Left lung (tissue), 10 donors: Measurements from ENCODE around the gene PAM. TPM values are rescaled to one million over a fixed set of nuclear protein-coding genes. Genes with fewer than 3 reads are reported as not detected.
"Not testable (repeated sequence)": the region's sequence is repeated elsewhere in the genome, so short reads cannot be mapped to it uniquely, and the experiment has no call there.

ENCODE experiments used
- ATAC-seq: fragments of 200-7000 bp; cut with Tn5 transposase; one replicate; pipeline ENCODE4 v1.9.1; 2020; ENCODE audit warnings: moderate library complexity
- DNase-seq, 4 donors: peaks; one replicate each; pipeline ENCODE4 v3.0.0-alpha.2; 2013 to 2020
- H3K27ac ChIP-seq, 2 donors: fragments of 200-600 bp; sonication (generic) in 1 of 2; one replicate each; pipeline versions ENCODE4 v1.5.0 to v1.8.0; 2020 to 2021
- H3K27me3 ChIP-seq, 2 donors: fragments of 200-600 bp; sonication (generic) in 1 of 2; one replicate each; pipeline versions ENCODE4 v1.5.0 to v1.8.0; 2020 to 2021
- H3K36me3 ChIP-seq, 2 donors: fragments of 200-600 bp; sonication (generic) in 1 of 2; one replicate each; pipeline versions ENCODE4 v1.5.0 to v1.8.0; 2020 to 2021
- H3K4me1 ChIP-seq, 2 donors: fragments of 200-600 bp; one replicate each; pipeline ENCODE4 v1.8.0; 2021
- H3K4me3 ChIP-seq, 2 donors: fragments of 200-600 bp; sonication (generic) in 1 of 2; one replicate each; pipeline versions ENCODE4 v1.5.0 to v1.8.0; 2020 to 2021; ENCODE audit warnings: mild to moderate bottlenecking in 1 of 2
- H3K9me3 ChIP-seq, 2 donors: fragments of 200-600 bp; sonication (generic) in 1 of 2; one replicate each; pipeline versions ENCODE4 v1.5.0 to v1.8.0; 2020 to 2021
- CTCF ChIP-seq, 2 donors: fragments of 200-600 bp; sonication (generic) in 1 of 2; IDR thresholded peaks; one replicate each; pipeline versions ENCODE4 v1.5.0 to v1.8.0; 2021; ENCODE audit warnings: antibody characterized with exemption in 2 of 2
- intact Hi-C, 2 donors: fragments of 100-400 bp; cut with DNase I; formaldehyde crosslinking; loops; one replicate each; pipeline versions ENCODE4 v1.11.2 to v1.14.2; 2022
- polyA plus RNA-seq, 6 donors: library from polyadenylated mRNA; unstranded; fragments of 120-200 nt; gene quantifications; one replicate each; pipeline ENCODE4 v1.2.1, GENCODE V29; 2013; ENCODE audit not compliant: insufficient read length in 6 of 6
- total RNA-seq, 2 donors: library from RNA; stranded (reverse); fragmentation: NEBNext Ultra II Directional; extraction: Animal tissue kit (Norgen Biotek cat#: 25700); gene quantifications; one replicate each; pipeline ENCODE4 v1.2.1, GENCODE V29; 2021
- donor health status: DM: no; HTN: yes; CAD: no.
- donor health status: DM: no; HTN: no; CAD: no.

Gene PAM
- total and polyA plus RNA-seq, 8 donors: 93.3 to 427 (median 145) TPM

- no peak for DNase-seq
- Histone ChIP-seq H3K4me1 (no peaks in the 10 kb centered on the region), H3K9me3 (no peaks in the 10 kb centered on the region), H3K4me3 (no peak overlapping the region), H3K27ac (no peak overlapping the region), H3K36me3 (no peaks in the 10 kb centered on the region), H3K27me3 (no peaks in the 10 kb centered on the region)
- intact Hi-C loops: no loop called here
- no peak for TF ChIP-seq CTCF (IDR thresholded peaks at IDR 0.05)
- no peak for ATAC-seq
These were observed 311.2 kb downstream of the PAM start for GRCh38 chr5:103066326-103066725.

- H3K4me1 ChIP-seq, ATAC-seq, H3K27me3 ChIP-seq, H3K36me3 ChIP-seq, H3K27ac ChIP-seq, H3K4me3 ChIP-seq, DNase-seq, intact Hi-C loops: not testable (repeated sequence)
- peaks cover 0 to 60% of the 10 kb centered on the region in 2 donors for H3K9me3 ChIP-seq
These were observed 318.4 kb downstream of the PAM start for GRCh38 chr5:103073500-103073899.

GRCh38 chr5:103075442-103075841, 320.3 kb downstream of the PAM start:
- no peak for DNase-seq
- no peaks in the 10 kb centered on the region for H3K36me3 ChIP-seq
- no peak overlapping the region for H3K27ac ChIP-seq
- intact Hi-C loops: no loop called here
- H3K9me3 ChIP-seq: peaks cover 0 to 79% of the 10 kb centered on the region in 2 donors
- H3K4me3 ChIP-seq: no peak overlapping the region
- ATAC-seq: no peak
- no peaks in the 10 kb centered on the region for H3K4me1 ChIP-seq
- no peak for TF ChIP-seq CTCF (IDR thresholded peaks at IDR 0.05)
- no peaks in the 10 kb centered on the region for H3K27me3 ChIP-seq
